CD4-positive, alpha-beta T cell treated with Interleukin-12 subunit alpha and Interleukin-12 subunit beta, for 1 hour (primary cell): Measurements from ENCODE around the gene CCR3.
A peak's percentile ranks its signal among the peaks of the same experiment; 100 is the strongest.

Source experiments
- DNase-seq: peaks from one replicate; pipeline ENCODE4 v3.0.0-alpha.2; 2020

The CCR3 gene

DNA sequence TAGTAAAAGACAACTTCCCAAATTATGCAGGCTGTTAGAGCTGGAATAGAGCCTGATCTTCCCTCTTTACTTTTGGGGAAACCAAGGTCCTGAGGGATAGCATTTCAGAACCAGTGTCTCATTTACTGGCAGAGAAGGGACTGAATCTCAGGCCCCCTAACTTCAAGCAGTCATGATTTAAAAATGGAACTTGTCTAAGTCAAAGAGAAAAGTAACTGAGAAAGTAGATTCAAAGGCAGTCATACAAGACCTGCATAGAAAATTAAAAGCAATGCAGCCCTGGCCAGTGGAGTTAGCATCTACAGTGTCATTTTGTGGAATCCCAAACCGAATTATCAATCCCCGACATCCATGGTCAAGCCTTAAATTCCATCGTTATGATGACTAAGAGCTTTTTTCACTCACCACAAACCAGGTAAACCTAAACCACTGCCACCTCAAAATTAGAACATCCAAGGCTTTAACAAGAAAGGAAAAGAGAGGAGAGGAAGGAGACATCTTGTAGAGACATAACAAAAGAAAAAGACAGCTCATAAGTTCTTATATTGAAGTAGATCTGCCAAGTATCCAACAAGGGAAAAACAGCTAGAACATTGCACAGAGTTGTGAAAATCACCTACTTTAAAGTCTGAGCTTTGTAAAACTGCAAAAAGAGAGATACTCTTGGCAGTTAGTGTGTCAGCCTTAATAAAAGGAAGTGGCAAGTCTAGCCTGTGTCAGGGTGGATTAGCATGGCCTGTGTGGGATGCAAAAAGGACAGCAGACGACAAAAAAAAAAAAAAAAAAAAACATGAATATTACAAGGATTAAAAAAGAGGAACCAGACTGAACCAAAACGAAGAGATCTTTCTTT, 57.6 kb downstream of the CCR3 start:
- peak; percentile 35 for DNase-seq

DNA sequence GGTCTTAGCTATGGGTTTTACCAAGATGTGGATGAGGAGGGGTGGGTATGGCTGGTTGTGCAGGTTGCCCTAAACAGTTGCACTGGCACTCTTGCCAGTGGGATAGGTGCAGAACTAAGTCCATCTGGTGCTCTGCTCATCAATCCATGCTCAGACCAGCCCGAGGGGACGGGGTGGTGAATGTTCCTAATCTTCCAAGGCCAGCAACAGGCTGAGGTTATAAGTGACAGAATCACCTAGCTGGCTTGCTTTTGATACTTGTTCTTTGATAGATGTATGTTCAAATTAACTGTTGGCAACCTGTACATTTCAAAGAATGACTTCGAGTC, 58.2 kb downstream of the CCR3 start:
- no peak for DNase-seq

DNA sequence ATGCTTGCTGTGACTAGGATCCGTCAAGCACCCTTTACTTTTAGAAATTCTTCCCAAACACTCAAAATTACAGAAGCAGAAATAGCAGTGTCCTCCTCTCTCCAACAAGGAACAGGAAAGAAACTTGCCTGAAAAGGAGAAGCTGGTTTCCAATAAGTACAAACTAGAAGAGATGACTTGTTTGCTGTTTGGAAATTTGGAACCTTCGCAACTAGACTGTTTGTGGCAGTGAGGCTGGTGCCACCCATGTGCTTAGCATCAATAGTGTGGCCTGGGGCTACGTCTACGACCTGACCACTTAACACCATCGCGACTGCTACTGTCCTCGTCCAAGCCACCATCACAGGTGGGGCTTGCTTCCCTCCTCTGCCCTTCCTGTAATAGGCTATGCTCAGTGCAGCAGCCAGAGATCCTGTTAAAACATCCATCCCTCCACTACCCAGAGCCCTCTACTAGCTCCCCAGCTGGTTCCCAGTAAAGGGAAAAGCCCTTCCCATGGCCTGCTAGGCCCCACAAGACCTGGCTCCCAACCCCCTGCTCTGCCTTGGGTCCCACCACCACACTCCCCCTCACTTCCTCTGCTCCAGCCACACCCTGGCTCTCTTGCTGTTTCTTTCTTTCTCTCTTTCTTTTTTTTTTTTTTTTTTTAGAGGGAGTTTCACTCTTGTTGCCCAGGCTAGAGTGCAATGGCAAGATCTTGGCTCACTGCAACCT, 59.0 kb downstream of the CCR3 start:
- DNase-seq: no peak

DNA sequence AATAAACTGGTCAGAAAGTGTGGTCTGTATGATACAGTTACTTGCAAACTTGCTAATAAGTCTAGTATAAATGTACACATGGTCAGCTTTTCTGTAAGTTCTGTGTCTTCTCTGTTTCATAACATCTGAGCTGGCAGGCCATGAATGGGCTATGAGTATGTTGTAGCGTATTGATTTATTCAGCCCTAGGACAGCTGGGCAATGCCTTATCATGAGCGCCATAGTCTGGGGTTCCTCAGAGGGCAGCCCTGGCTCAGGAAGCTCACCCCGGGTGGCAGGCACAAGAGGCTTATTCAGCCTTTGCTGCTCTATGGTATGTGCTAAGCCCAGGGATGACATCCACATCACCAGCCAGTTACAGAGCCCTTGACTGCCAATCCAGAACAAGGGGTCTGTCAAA, 61.0 kb downstream of the CCR3 start:
- DNase-seq: no peak

DNA sequence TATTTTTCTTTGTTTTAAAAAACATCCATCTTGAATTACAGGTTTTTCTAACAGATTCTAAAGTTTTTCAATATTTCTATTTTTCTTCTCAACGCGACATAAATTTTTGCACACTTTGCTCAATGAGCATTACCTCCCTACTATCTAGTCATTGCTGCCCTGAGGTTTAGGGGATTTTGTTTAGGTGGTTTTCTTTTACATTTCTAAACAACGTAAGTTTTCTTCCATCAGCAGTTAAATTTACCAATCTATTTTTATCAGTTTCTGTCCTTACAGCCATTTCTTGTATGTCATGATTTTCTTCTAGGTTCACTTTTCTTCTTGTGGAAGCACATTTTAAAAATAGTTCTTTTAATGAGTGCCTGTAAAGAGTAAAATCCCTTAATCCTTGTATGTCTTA, 62.5 kb downstream of the CCR3 start:
- no peak for DNase-seq

DNA sequence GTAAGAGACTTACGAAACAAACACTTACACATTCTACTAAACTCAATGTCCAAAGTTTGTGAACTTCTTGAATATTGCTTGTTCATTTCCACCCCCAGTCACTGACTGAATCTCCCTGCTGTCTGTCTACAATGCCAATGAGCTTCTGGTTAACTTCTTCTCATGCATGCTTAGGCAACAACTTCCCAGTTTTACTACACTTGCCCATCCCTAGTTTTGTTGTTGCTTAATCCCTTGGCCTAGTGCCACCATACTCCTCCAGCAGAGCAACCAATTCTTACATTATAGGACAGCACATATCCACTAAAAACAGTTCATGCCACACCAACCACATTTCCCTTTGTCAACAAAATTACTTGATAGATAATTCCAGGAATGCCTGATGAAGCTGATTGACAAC, 70.7 kb downstream of the CCR3 start:
- no peak for DNase-seq

DNA sequence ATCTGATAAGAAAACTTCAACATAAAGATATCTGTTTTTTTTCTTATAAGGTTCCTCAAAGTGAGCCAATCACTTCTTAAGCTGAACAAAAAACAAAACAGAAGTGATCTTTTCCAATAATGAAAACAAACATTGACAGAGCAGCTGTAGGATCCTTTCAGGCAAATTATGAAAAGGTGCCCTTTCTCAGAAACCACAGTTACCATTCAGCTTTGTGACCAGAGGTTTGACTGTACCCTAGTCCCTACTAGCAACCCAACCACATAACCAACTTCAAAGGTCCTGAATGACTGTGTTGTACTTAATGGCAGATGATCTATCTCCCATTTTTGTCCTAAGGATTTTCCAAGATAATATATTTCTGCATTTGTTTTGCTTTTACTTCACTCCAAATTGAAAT, 72.3 kb downstream of the CCR3 start:
- no peak for DNase-seq

DNA sequence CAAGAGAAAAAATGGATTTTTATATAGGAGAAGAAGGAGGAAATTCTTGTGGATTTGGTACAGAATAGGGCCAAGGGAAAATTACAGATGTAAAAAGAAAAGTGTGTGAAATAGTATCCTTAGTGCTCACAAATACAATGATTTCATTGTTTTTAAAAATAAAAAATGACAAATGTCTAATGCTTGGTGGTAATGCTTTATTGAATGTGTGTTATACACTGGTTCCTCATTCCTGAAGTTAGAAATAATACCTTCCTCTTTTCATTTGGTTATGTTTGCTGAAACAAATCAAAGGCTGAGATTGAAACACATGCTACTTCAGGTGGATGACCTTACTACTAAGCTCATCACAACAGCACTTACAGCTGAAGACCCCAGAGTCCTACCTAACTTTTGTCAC, 73.9 kb downstream of the CCR3 start:
- no peak for DNase-seq
